PC-9 (cell line): Measurements from ENCODE around the gene KMT2A. TPM values are rescaled to one million over a fixed set of nuclear protein-coding genes. Genes with fewer than 3 reads are reported as not detected.
A peak's percentile ranks its signal among the peaks of the same experiment; 100 is the strongest.

Experiments
- BruUV-seq: library from RNA; stranded (reverse); fragments of 400-500 nt; replicated peaks from 2 replicates; lab custom pipeline; 2021; lab: Mats Ljungman, UMichigan
- CTCF ChIA-PET: fragments of 300-600 bp; sonication (Branson Sonifier 250); formaldehyde crosslinking; loops from one replicate; lab custom pipeline; 2022; ENCODE audit warnings: antibody characterized with exemption; lab: Charles Lee
- POLR2A ChIA-PET: fragments of 300-600 bp; sonication (Branson Sonifier 250); formaldehyde crosslinking; loops from one replicate; lab custom pipeline; 2022; ENCODE audit warnings: antibody characterized with exemption; ENCODE audit not compliant: unreplicated experiment; lab: Charles Lee
- DNase-seq, 2 experiments: peaks; one replicate each; pipeline versions ENCODE4 v3.0.0 to v3.0.0-alpha.2; 2015 to 2022; ENCODE audit warnings: mixed read lengths in 1 of 2
- H2AFZ ChIP-seq: fragments of 200-600 bp; sonication (generic); 2 replicates; pipeline ENCODE4 v1.8.1; 2017; ENCODE audit warnings: antibody characterized with exemption
- H3F3A ChIP-seq: fragments of 200-600 bp; sonication (generic); 2 replicates; pipeline ENCODE4 v1.8.1; 2017; ENCODE audit warnings: antibody characterized with exemption, mild to moderate bottlenecking, low read depth; ENCODE audit not compliant: insufficient read depth
- H3K27ac ChIP-seq: fragments of 200-600 bp; sonication (generic); 2 replicates; pipeline ENCODE4 v1.6.1; 2016; ENCODE audit warnings: mixed run types
- H3K27me3 ChIP-seq: fragments of 200-600 bp; sonication (generic); 2 replicates; pipeline ENCODE4 v1.6.1; 2016; ENCODE audit warnings: low read depth, mixed run types; ENCODE audit not compliant: insufficient read depth
- H3K36me3 ChIP-seq: fragments of 200-600 bp; sonication (generic); 2 replicates; pipeline ENCODE4 v1.6.1; 2016; ENCODE audit warnings: low read depth, mixed run types
- H3K4me1 ChIP-seq: fragments of 200-600 bp; sonication (generic); replicated peaks from 2 replicates; pipeline ENCODE4 v1.6.1; 2016; ENCODE audit warnings: mixed run types; ENCODE audit not compliant: insufficient read depth
- H3K4me2 ChIP-seq: fragments of 200-600 bp; sonication (generic); 2 replicates; pipeline ENCODE4 v1.6.1; 2017; ENCODE audit warnings: mixed run types
- H3K4me3 ChIP-seq: fragments of 200-600 bp; sonication (generic); 2 replicates; pipeline ENCODE4 v1.6.1; 2016; ENCODE audit warnings: mixed run types
- H3K79me2 ChIP-seq: fragments of 200-600 bp; sonication (generic); 2 replicates; pipeline ENCODE4 v1.6.1; 2017; ENCODE audit warnings: low read depth, mixed run types
- H3K9me2 ChIP-seq: fragments of 200-600 bp; sonication (generic); 2 replicates; pipeline ENCODE4 v1.8.1; 2017; ENCODE audit warnings: mild to moderate bottlenecking; ENCODE audit not compliant: insufficient read depth
- H3K9me3 ChIP-seq: fragments of 200-600 bp; sonication (generic); 2 replicates; pipeline ENCODE4 v1.8.1; 2016; ENCODE audit warnings: low read depth; ENCODE audit not compliant: insufficient read depth
- H4K20me1 ChIP-seq: fragments of 200-600 bp; sonication (generic); 2 replicates; pipeline ENCODE4 v1.8.1; 2017; ENCODE audit not compliant: insufficient read depth
- CTCF ChIP-seq: fragments of 200-600 bp; sonication (generic); conservative IDR thresholded peaks from 2 replicates; pipeline ENCODE4 v1.6.1; 2017; ENCODE audit warnings: mixed run types, antibody characterized with exemption, mild to moderate bottlenecking, moderate library complexity
- EZH2 ChIP-seq: fragments of 200-600 bp; sonication (generic); IDR thresholded peaks from 2 replicates; pipeline ENCODE4 v1.8.0; 2017; ENCODE audit warnings: antibody characterized with exemption, low read depth
- intact Hi-C: fragments of 100-400 bp; cut with micrococcal nuclease; formaldehyde crosslinking; loops from one replicate; pipeline ENCODE4 v1.10.0; 2022; ENCODE audit not compliant: unreplicated experiment
- total RNA-seq: library from RNA; stranded (reverse); gene quantifications from 2 replicates; pipeline ENCODE4 v1.2.3, GENCODE V29; 2021

Gene KMT2A
- total RNA-seq, 1 experiment from 2014 or later: 80.3 TPM

GRCh38 chr11:118519549-118519948, 83.3 kb downstream of the KMT2A start:
- no peaks in the 10 kb centered on the region for H3K27me3 ChIP-seq
- TF ChIP-seq EZH2: no peak
- no peak for DNase-seq
- BruUV-seq: no TSS peak
- no peak overlapping the region for H3K27ac ChIP-seq
- ChIA-PET POLR2A (no interaction called here), CTCF (no interaction called here)
- H3K4me1 ChIP-seq: no peaks in the 10 kb centered on the region
- H3K36me3 ChIP-seq: peaks cover 54% of the 10 kb centered on the region
- H3K79me2 ChIP-seq: no peaks in the 10 kb centered on the region
- H3K4me2 ChIP-seq: no peak overlapping the region
- peaks cover 15% of the 10 kb centered on the region; the same call in 1 of the 2 replicates for H3F3A ChIP-seq
- H3K9me3 ChIP-seq: no peaks in the 10 kb centered on the region
- H4K20me1 ChIP-seq: 0 out of 2 replicates have a peak, but pooled peaks cover 3% of the 10 kb centered on the region
- H2AFZ ChIP-seq: no peak overlapping the region
- intact Hi-C loops: no loop called here
- no peaks in the 10 kb centered on the region for H3K9me2 ChIP-seq
- no peak overlapping the region for H3K4me3 ChIP-seq

- ChIA-PET POLR2A (interaction anchor here (0.6 kb wide), 1 partner anchor 112 kb away, joined by 4 read pairs; no protein-coding TSS in a partner anchor), CTCF (no interaction called here)
- Histone ChIP-seq H3K27me3 (no peaks in the 10 kb centered on the region), H3K79me2 (no peaks in the 10 kb centered on the region), H3K9me3 (no peaks in the 10 kb centered on the region), H3F3A (peaks cover 21% of the 10 kb centered on the region), H4K20me1 (no peaks in the 10 kb centered on the region), H3K9me2 (no peaks in the 10 kb centered on the region), H3K4me2 (no peak overlapping the region), H2AFZ (no peak overlapping the region), H3K4me1 (peaks cover 8% of the 10 kb centered on the region), H3K36me3 (peaks cover 44% of the 10 kb centered on the region), H3K4me3 (no peak overlapping the region), H3K27ac (no peak overlapping the region)
- intact Hi-C loops: no loop called here
- no peak for DNase-seq
- BruUV-seq: no TSS peak
- TF ChIP-seq EZH2: no peak
- no peak for TF ChIP-seq CTCF
Observed at GRCh38 chr11:118521892-118522311, 85.6 kb downstream of the KMT2A start.

GRCh38 chr11:118522571-118523072, 86.3 kb downstream of the KMT2A start:
- Histone ChIP-seq H3F3A (peaks cover 26% of the 10 kb centered on the region), H3K79me2 (no peaks in the 10 kb centered on the region), H3K9me3 (no peaks in the 10 kb centered on the region), H3K27me3 (no peaks in the 10 kb centered on the region), H3K9me2 (no peaks in the 10 kb centered on the region), H2AFZ (no peak overlapping the region), H3K27ac (no peak overlapping the region), H3K4me3 (no peak overlapping the region), H3K36me3 (peaks cover 41% of the 10 kb centered on the region), H3K4me1 (peaks cover 10% of the 10 kb centered on the region), H4K20me1 (no peaks in the 10 kb centered on the region), H3K4me2 (no peak overlapping the region)
- no peak for DNase-seq
- TF ChIP-seq EZH2: no peak
- TF ChIP-seq CTCF: peak; percentile 47; the same call in 1 of the 2 replicates
- intact Hi-C loops: no loop called here
- ChIA-PET CTCF (no interaction called here), POLR2A (interaction anchor here (0.6 kb wide), 1 partner anchor 113 kb away, joined by 4 read pairs; no protein-coding TSS in a partner anchor)
- BruUV-seq: no TSS peak
